ENCODE results near the gene WDCP.

DNA sequence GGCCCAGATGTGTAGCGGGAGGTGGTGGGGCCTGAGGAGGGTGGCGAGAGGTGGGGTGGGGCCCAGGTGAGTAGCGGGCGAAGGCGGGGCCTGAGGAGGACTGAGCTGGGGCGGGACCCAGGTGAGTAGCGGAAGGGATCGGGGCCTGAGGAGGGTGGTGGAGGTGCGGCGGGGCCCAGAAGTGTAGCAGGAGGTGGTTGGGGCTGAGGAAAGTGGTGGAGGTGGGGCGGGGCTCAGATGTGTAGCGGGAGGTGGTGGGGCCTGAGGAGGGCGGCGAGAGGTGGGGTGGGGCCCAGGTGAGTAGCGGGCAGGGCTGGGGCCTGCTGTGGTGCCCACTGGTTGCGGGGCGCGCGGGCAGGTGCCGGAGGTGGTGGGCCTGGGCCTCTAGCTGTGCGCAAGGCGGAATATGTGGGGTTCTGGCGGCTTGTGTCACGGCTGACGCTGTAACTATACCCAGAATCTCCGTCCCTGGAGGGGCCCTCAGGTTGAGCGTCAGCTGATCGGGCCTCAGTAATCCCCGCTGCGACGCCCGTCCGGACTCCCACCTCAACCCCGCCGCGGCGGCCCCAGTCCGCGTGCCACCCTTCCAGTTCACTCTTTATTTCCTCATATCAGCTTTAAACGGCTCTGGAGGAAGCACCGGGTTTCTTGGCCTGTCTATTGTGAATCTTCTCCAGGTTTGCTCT is 29.8 kb upstream of the WDCP start:
- TF ChIP-seq CTCF (IDR thresholded peaks at IDR 0.05; ENCODE audit: low read length) = no peak
- no peak for TF ChIP-seq EZH2 (IDR thresholded peaks at IDR 0.05; ENCODE audit: borderline replicate concordance, low read length)

All from OCI-LY1 (cell line).